ENCODE results near the gene DRD3.

Gene DRD3

GRCh38 chr3:114218578-114219185, 39.8 kb upstream of the DRD3 start:
- H3K4me3 ChIP-seq (ENCODE audit: low read depth, low read length), result no peak overlapping the region
- no peak for TF ChIP-seq CTCF (IDR thresholded peaks at IDR 0.05; ENCODE audit: borderline replicate concordance, insufficient read depth, low read depth, low read length)

- no peak overlapping the region for H3K4me3 ChIP-seq (ENCODE audit: low read depth, low read length)
- TF ChIP-seq CTCF (IDR thresholded peaks at IDR 0.05; ENCODE audit: borderline replicate concordance, insufficient read depth, low read depth, low read length), result no peak
These were observed 39.2 kb upstream of the DRD3 start for GRCh38 chr3:114218006-114218405.

- TF ChIP-seq CTCF (IDR thresholded peaks at IDR 0.05; ENCODE audit: borderline replicate concordance, insufficient read depth, low read depth, low read length), result no peak
- H3K4me3 ChIP-seq (ENCODE audit: low read depth, low read length), result no peak overlapping the region
These were observed 38.4 kb upstream of the DRD3 start for GRCh38 chr3:114217266-114217665.

GRCh38 chr3:114216186-114216970, 37.5 kb upstream of the DRD3 start:
- no peak overlapping the region for H3K4me3 ChIP-seq (ENCODE audit: low read depth, low read length)
- no peak for TF ChIP-seq CTCF (IDR thresholded peaks at IDR 0.05; ENCODE audit: borderline replicate concordance, insufficient read depth, low read depth, low read length)

GRCh38 chr3:114214542-114215341, 35.9 kb upstream of the DRD3 start:
- H3K4me3 ChIP-seq (ENCODE audit: low read depth, low read length), result peak overlapping the region; percentile 30
- no peak for TF ChIP-seq CTCF (IDR thresholded peaks at IDR 0.05; ENCODE audit: borderline replicate concordance, insufficient read depth, low read depth, low read length)

GRCh38 chr3:114213627-114214541, 35.0 kb upstream of the DRD3 start:
- TF ChIP-seq CTCF (IDR thresholded peaks at IDR 0.05; ENCODE audit: borderline replicate concordance, insufficient read depth, low read depth, low read length), result no peak
- peak overlapping the region; percentile 30 for H3K4me3 ChIP-seq (ENCODE audit: low read depth, low read length)
